GM08714 (cell line): ENCODE results near the gene UBA6.
"Not testable (repeated sequence)": the region's sequence is repeated elsewhere in the genome, so short reads cannot be mapped to it uniquely, and the experiment has no call there.

Experiments used
- H3K4me3 ChIP-seq: fragments of 200-500 bp; sonication (Bioruptor generic); 2 replicates; pipeline ENCODE4 v1.5.1; 2014; ENCODE audit warnings: mild to moderate bottlenecking, low read length, inconsistent platforms
- ZNF274 ChIP-seq: IDR thresholded peaks from 2 replicates; pipeline ENCODE4 v1.6.1; 2012; ENCODE audit warnings: mild to moderate bottlenecking, low read depth, low read length

The UBA6 gene

DNA sequence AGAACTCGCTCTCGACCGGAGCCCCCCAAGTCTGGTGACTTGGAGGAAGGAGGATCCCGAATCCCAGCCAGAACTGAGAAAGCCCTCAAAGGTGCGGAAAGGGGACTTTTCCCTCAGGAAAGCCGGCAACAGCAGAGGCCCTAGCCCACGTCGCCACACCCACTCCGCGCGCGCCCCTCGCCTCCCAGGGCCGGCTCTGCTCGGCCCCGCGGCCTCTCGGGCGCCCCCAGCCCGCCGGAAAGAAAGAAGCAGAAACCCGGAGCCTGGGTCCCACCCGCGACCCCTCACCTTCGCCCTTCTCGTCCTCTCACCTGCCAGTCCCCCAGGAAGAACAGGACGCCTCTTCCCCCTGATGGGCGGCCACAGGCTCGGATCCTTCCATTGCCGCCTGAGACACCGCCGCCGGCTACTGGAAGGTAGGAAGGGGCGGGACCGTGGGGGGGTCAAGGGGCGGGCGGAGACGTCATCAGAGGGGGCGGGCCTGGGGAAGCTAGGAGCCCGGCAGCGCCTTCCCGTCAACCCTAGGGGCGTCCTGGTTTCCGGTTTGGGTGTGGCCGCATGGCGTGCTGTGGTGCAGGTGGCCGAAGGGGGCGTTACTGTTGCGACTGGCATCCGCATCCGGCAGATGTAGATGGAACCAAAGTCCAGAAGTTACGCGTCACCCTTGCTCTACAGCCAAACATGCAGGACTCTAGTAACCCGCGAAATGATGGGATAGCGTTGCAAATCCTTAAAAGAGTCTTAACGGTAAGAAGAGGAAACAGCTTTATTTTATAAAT is at the start of gene UBA6:
Gene UBA6, minus strand, starts transcription at position 418 of the 779 bp plus-strand sequence. Its CDS starts 36 bp downstream, at position 382.
- TF ChIP-seq ZNF274: no peak
- peak within 1 kb of the TSS; percentile 98 for H3K4me3 ChIP-seq

DNA sequence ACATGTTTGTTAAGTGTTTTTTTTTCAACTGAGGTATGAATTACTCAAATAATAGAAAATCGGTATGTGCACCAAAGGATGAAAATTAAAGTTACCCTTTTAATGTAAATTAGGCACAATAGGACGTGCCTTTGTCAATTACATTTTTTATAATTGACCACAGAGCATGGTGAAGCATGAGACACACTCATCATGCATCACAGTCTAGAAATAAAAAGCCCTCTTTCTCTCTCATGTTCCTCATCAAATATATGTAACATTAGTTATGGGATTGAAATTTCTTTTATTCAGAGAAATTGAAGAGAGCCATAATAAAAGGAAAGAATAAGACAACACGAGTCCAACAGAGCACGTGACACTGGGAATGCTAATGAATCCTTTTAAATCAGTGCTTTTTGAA is 49.7 kb upstream of the UBA6 start:
- H3K4me3 ChIP-seq: no peak overlapping the region
- TF ChIP-seq ZNF274: no peak

GRCh38 chr4:67749286-67749685 is 48.3 kb upstream of the UBA6 start:
- no peak overlapping the region for H3K4me3 ChIP-seq
- TF ChIP-seq ZNF274: no peak

- H3K4me3 ChIP-seq: no peak overlapping the region
- no peak for TF ChIP-seq ZNF274
Measured at GRCh38 chr4:67746797-67747495, 46.0 kb upstream of the UBA6 start.

- no peak overlapping the region for H3K4me3 ChIP-seq
- TF ChIP-seq ZNF274: no peak
Measured at GRCh38 chr4:67744561-67745283, 43.8 kb upstream of the UBA6 start.

- TF ChIP-seq ZNF274: no peak
- no peak overlapping the region for H3K4me3 ChIP-seq
Measured at GRCh38 chr4:67743194-67743593, 42.2 kb upstream of the UBA6 start.

DNA sequence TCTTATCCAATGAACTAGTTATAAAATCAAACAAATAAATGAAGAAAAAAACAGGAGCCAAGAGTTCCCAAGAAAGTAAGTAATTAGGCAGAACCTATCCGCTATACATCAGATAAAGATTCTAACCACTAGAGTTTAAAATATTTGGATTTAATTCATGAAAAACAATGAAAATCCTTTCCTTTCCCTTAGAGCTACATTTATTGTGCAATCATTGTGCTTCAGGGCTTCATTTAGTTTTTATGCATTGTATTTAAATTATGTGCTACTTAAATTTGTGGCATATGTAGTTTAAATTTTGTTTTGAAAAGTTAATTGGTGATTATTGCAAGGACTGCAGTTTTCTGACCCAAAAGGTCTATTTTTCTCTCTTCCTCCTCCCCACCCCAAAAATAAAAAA is 35.3 kb upstream of the UBA6 start:
- no peak overlapping the region for H3K4me3 ChIP-seq
- TF ChIP-seq ZNF274: no peak

GRCh38 chr4:67735325-67735724 is 34.4 kb upstream of the UBA6 start:
- H3K4me3 ChIP-seq: no peak overlapping the region
- no peak for TF ChIP-seq ZNF274

GRCh38 chr4:67730511-67730910 is 29.6 kb upstream of the UBA6 start:
- H3K4me3 ChIP-seq: not testable (repeated sequence)

DNA sequence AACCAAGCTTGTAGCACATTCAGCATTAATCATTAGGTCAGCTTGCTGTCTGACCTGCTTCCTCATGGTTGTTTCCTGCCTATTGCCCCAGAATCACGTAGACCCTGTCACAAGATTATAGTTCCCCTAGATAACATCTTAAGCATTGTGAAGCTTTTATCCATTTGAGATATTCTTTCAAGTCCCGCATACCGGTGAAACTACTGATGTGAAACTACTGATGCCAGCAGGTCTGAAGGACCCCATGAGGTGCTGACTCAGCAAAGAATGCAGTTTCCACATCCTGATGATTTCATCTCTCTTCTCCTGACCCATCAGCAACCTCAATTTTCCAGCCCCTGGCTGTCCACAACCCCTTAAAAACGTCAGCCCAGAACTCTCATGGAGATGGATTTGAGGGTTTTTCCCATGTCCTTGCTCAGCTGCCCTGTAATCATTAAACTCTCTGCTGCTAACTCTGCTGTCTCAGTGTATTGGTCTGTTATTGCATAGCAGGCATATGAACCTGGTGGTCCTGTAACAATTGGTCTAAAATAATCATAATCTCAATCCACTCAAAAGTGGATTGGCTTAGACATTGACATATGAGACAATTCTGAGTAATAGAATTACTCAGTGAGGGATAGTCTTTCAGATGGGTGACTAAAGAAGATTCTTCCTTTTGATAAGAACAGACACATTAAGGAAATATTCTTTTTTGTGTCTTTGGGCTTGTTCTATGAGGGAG is 26.3 kb upstream of the UBA6 start:
- no peak overlapping the region for H3K4me3 ChIP-seq
- no peak for TF ChIP-seq ZNF274

GRCh38 chr4:67725981-67726380 is 25.0 kb upstream of the UBA6 start:
- no peak overlapping the region for H3K4me3 ChIP-seq
- no peak for TF ChIP-seq ZNF274

DNA sequence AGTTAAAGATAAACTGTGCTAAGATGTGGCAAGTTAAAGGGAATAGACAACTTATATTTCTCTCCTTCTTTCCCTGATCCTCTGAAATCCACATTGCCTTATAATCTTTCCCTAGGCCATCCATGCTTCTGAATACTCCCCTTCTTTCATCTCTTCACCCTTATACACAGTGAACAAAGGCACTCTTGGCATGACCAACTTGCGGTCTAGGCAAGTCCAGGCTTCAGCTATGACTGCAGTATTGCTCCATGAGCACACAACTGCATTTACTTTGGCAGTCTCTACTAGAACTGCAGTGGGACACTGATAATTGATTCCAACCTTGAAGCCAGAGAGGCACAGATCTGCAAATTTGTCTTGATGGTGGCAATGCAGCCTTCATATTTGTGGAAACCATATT is 24.2 kb upstream of the UBA6 start:
- H3K4me3 ChIP-seq: no peak overlapping the region
- no peak for TF ChIP-seq ZNF274

- TF ChIP-seq ZNF274: no peak
- no peak overlapping the region for H3K4me3 ChIP-seq
Measured at GRCh38 chr4:67723949-67724348, 23.0 kb upstream of the UBA6 start.

GRCh38 chr4:67723341-67723740 is 22.4 kb upstream of the UBA6 start:
- H3K4me3 ChIP-seq: no peak overlapping the region
- TF ChIP-seq ZNF274: no peak
